ENCODE data around the gene ZEB2.
"Not testable (repeated sequence)": the region's sequence is repeated elsewhere in the genome, so short reads cannot be mapped to it uniquely, and the experiment has no call there.

The ZEB2 gene

GRCh38 chr2:144376460-144376859 is 143.5 kb downstream of the ZEB2 start:
- Histone ChIP-seq H3K9me3 (ENCODE audit: low read length) (no peaks in the 10 kb centered on the region), H3K27me3 (ENCODE audit: insufficient read depth, low read length) (no peaks in the 10 kb centered on the region), H3K4me3 (ENCODE audit: low read length) (no peak overlapping the region), H2AFZ (ENCODE audit: low read depth, low read length) (no peak overlapping the region), H3K4me1 (ENCODE audit: insufficient read depth, low read length) (peaks cover 2% of the 10 kb centered on the region), H3K36me3 (ENCODE audit: insufficient read depth, low read length) (no peaks in the 10 kb centered on the region)

GRCh38 chr2:144374163-144374661 is 145.7 kb downstream of the ZEB2 start:
- H3K36me3 ChIP-seq (ENCODE audit: insufficient read depth, low read length) = no peaks in the 10 kb centered on the region
- no peak overlapping the region for H3K4me3 ChIP-seq (ENCODE audit: low read length)
- peaks cover 2% of the 10 kb centered on the region for H3K4me1 ChIP-seq (ENCODE audit: insufficient read depth, low read length)
- no peak overlapping the region for H2AFZ ChIP-seq (ENCODE audit: low read depth, low read length)
- no peaks in the 10 kb centered on the region for H3K9me3 ChIP-seq (ENCODE audit: low read length)
- no peaks in the 10 kb centered on the region for H3K27me3 ChIP-seq (ENCODE audit: insufficient read depth, low read length)

- H3K9me3 ChIP-seq (ENCODE audit: low read length) = no peaks in the 10 kb centered on the region
- H3K4me3 ChIP-seq (ENCODE audit: low read length) = no peak overlapping the region
- H3K4me1 ChIP-seq (ENCODE audit: insufficient read depth, low read length) = peaks cover 2% of the 10 kb centered on the region
- H2AFZ ChIP-seq (ENCODE audit: low read depth, low read length) = no peak overlapping the region
- H3K36me3 ChIP-seq (ENCODE audit: insufficient read depth, low read length) = no peaks in the 10 kb centered on the region
- H3K27me3 ChIP-seq (ENCODE audit: insufficient read depth, low read length) = no peaks in the 10 kb centered on the region
These were observed 147.4 kb downstream of the ZEB2 start for GRCh38 chr2:144372410-144373080.

GRCh38 chr2:144370937-144371584 is 148.9 kb downstream of the ZEB2 start:
- peaks cover 2% of the 10 kb centered on the region for H3K4me1 ChIP-seq (ENCODE audit: insufficient read depth, low read length)
- H2AFZ ChIP-seq (ENCODE audit: low read depth, low read length) = no peak overlapping the region
- no peaks in the 10 kb centered on the region for H3K36me3 ChIP-seq (ENCODE audit: insufficient read depth, low read length)
- H3K9me3 ChIP-seq (ENCODE audit: low read length) = no peaks in the 10 kb centered on the region
- no peak overlapping the region for H3K4me3 ChIP-seq (ENCODE audit: low read length)
- no peaks in the 10 kb centered on the region for H3K27me3 ChIP-seq (ENCODE audit: insufficient read depth, low read length)

- H3K27me3 ChIP-seq (ENCODE audit: insufficient read depth, low read length) = no peaks in the 10 kb centered on the region
- no peaks in the 10 kb centered on the region for H3K36me3 ChIP-seq (ENCODE audit: insufficient read depth, low read length)
- H3K4me1 ChIP-seq (ENCODE audit: insufficient read depth, low read length) = peaks cover 2% of the 10 kb centered on the region
- H3K4me3 ChIP-seq (ENCODE audit: low read length) = no peak overlapping the region
- H2AFZ ChIP-seq (ENCODE audit: low read depth, low read length) = no peak overlapping the region
- no peaks in the 10 kb centered on the region for H3K9me3 ChIP-seq (ENCODE audit: low read length)
These were observed 150.5 kb downstream of the ZEB2 start for GRCh38 chr2:144369416-144369815.

- Histone ChIP-seq H3K9me3 (ENCODE audit: low read length) (no peaks in the 10 kb centered on the region), H3K36me3 (ENCODE audit: insufficient read depth, low read length) (no peaks in the 10 kb centered on the region), H3K4me1 (ENCODE audit: insufficient read depth, low read length) (no peaks in the 10 kb centered on the region), H3K27me3 (ENCODE audit: insufficient read depth, low read length) (no peaks in the 10 kb centered on the region), H3K4me3 (ENCODE audit: low read length) (no peak overlapping the region), H2AFZ (ENCODE audit: low read depth, low read length) (no peak overlapping the region)
These were observed 153.0 kb downstream of the ZEB2 start for GRCh38 chr2:144366825-144367429.

GRCh38 chr2:144364944-144365738 is 154.8 kb downstream of the ZEB2 start:
- no peaks in the 10 kb centered on the region for H3K9me3 ChIP-seq (ENCODE audit: low read length)
- no peak overlapping the region for H2AFZ ChIP-seq (ENCODE audit: low read depth, low read length)
- no peak overlapping the region for H3K4me3 ChIP-seq (ENCODE audit: low read length)
- no peaks in the 10 kb centered on the region for H3K27me3 ChIP-seq (ENCODE audit: insufficient read depth, low read length)
- no peaks in the 10 kb centered on the region for H3K36me3 ChIP-seq (ENCODE audit: insufficient read depth, low read length)
- no peaks in the 10 kb centered on the region for H3K4me1 ChIP-seq (ENCODE audit: insufficient read depth, low read length)

- H3K27me3 ChIP-seq (ENCODE audit: insufficient read depth, low read length); H3K4me1 ChIP-seq (ENCODE audit: insufficient read depth, low read length); H2AFZ ChIP-seq (ENCODE audit: low read depth, low read length); H3K4me3 ChIP-seq (ENCODE audit: low read length); H3K9me3 ChIP-seq (ENCODE audit: low read length); H3K36me3 ChIP-seq (ENCODE audit: insufficient read depth, low read length): not testable (repeated sequence)
These were observed 155.7 kb downstream of the ZEB2 start for GRCh38 chr2:144364247-144364646.

- H3K36me3 ChIP-seq (ENCODE audit: insufficient read depth, low read length) = no peaks in the 10 kb centered on the region
- H3K9me3 ChIP-seq (ENCODE audit: low read length) = no peaks in the 10 kb centered on the region
- H3K4me3 ChIP-seq (ENCODE audit: low read length) = no peak overlapping the region
- no peaks in the 10 kb centered on the region for H3K27me3 ChIP-seq (ENCODE audit: insufficient read depth, low read length)
- no peaks in the 10 kb centered on the region for H3K4me1 ChIP-seq (ENCODE audit: insufficient read depth, low read length)
- no peak overlapping the region for H2AFZ ChIP-seq (ENCODE audit: low read depth, low read length)
These were observed 157.5 kb downstream of the ZEB2 start for GRCh38 chr2:144362401-144362800.

GRCh38 chr2:144361742-144362141 is 158.2 kb downstream of the ZEB2 start:
- Histone ChIP-seq H2AFZ (ENCODE audit: low read depth, low read length) (no peak overlapping the region), H3K27me3 (ENCODE audit: insufficient read depth, low read length) (no peaks in the 10 kb centered on the region), H3K9me3 (ENCODE audit: low read length) (no peaks in the 10 kb centered on the region), H3K36me3 (ENCODE audit: insufficient read depth, low read length) (no peaks in the 10 kb centered on the region), H3K4me1 (ENCODE audit: insufficient read depth, low read length) (no peaks in the 10 kb centered on the region), H3K4me3 (ENCODE audit: low read length) (no peak overlapping the region)

- Histone ChIP-seq H3K4me1 (ENCODE audit: insufficient read depth, low read length) (no peaks in the 10 kb centered on the region), H3K4me3 (ENCODE audit: low read length) (no peak overlapping the region), H2AFZ (ENCODE audit: low read depth, low read length) (no peak overlapping the region), H3K27me3 (ENCODE audit: insufficient read depth, low read length) (no peaks in the 10 kb centered on the region), H3K36me3 (ENCODE audit: insufficient read depth, low read length) (no peaks in the 10 kb centered on the region), H3K9me3 (ENCODE audit: low read length) (no peaks in the 10 kb centered on the region)
These were observed 160.2 kb downstream of the ZEB2 start for GRCh38 chr2:144359684-144360083.

- Histone ChIP-seq H2AFZ (ENCODE audit: low read depth, low read length) (no peak overlapping the region), H3K4me3 (ENCODE audit: low read length) (no peak overlapping the region), H3K27me3 (ENCODE audit: insufficient read depth, low read length) (no peaks in the 10 kb centered on the region), H3K36me3 (ENCODE audit: insufficient read depth, low read length) (no peaks in the 10 kb centered on the region), H3K4me1 (ENCODE audit: insufficient read depth, low read length) (no peaks in the 10 kb centered on the region), H3K9me3 (ENCODE audit: low read length) (no peaks in the 10 kb centered on the region)
These were observed 160.9 kb downstream of the ZEB2 start for GRCh38 chr2:144358979-144359541.
